ENCODE data around the gene ANKRD37. TPM values are rescaled to one million over a fixed set of nuclear protein-coding genes. Genes with fewer than 3 reads are reported as not detected.

Gene ANKRD37
- total RNA-seq, 4 donors from 2014 or later, result 2.0 to 10.0 (median 7.1) TPM

- intact Hi-C loops (cut with DNase I; ENCODE audit: low total_unique reads) (no loop called here), in situ Hi-C loops (cut with MboI; ENCODE audit: low pct_ligation_motif_present in 1 of 4, low pct_unique_long_range_greater_than_20kb in 1 of 4, low sequenced_read_pairs in 3 of 4) (no loop called here)
- no peaks in the 10 kb centered on the region for H3K27me3 ChIP-seq
- no peak overlapping the region for H3K4me3 ChIP-seq
- H3K27ac ChIP-seq, result no peak overlapping the region
- no peaks in the 10 kb centered on the region for H3K9me3 ChIP-seq
- H3K4me1 ChIP-seq, result peaks cover 0 to 10% (median 6%) of the 10 kb centered on the region in 4 donors
- 75 to 90% methylated on average over 1 of the region's 1 CpG for WGBS, 2 donors (ENCODE audit: low coverage in 1 of 2)
- TF ChIP-seq EP300 (IDR thresholded peaks at IDR 0.05; ENCODE audit: low read depth), result no peak
- no peak for DNase-seq
- H3K36me3 ChIP-seq, result no peaks in the 10 kb centered on the region
These were observed 16.3 kb upstream of the ANKRD37 start for GRCh38 chr4:185380320-185380719.

- no peaks in the 10 kb centered on the region for H3K36me3 ChIP-seq
- no peaks in the 10 kb centered on the region for H3K27me3 ChIP-seq
- H3K27ac ChIP-seq, result no peak overlapping the region
- TF ChIP-seq POLR2A (IDR thresholded peaks at IDR 0.05), result no peak
- no peak for TF ChIP-seq CTCF (IDR thresholded peaks at IDR 0.05)
- no peak for TF ChIP-seq EP300 (IDR thresholded peaks at IDR 0.05; ENCODE audit: low read depth)
- WGBS, 2 donors (ENCODE audit: low coverage in 1 of 2), result 56 to 74% methylated on average over 3 to 4 of the region's 4 CpGs
- no peak for DNase-seq
- H3K4me3 ChIP-seq, result no peak overlapping the region
- H3K4me1 ChIP-seq, result peaks cover 0 to 10% (median 7%) of the 10 kb centered on the region in 4 donors
- in situ Hi-C loops (cut with MboI; ENCODE audit: low pct_ligation_motif_present in 1 of 4, low pct_unique_long_range_greater_than_20kb in 1 of 4, low sequenced_read_pairs in 3 of 4) (no loop called here), intact Hi-C loops (cut with DNase I; ENCODE audit: low total_unique reads) (no loop called here)
- H3K9me3 ChIP-seq, result no peaks in the 10 kb centered on the region
These were observed 15.1 kb upstream of the ANKRD37 start for GRCh38 chr4:185381288-185382196.

- Histone ChIP-seq H3K9me3 (no peaks in the 10 kb centered on the region), H3K36me3 (no peaks in the 10 kb centered on the region), H3K27ac (no peak overlapping the region), H3K4me1 (peaks cover 0 to 10% (median 7%) of the 10 kb centered on the region in 4 donors), H3K27me3 (no peaks in the 10 kb centered on the region), H3K4me3 (no peak overlapping the region)
- no peak for DNase-seq
- no peak for TF ChIP-seq POLR2A (IDR thresholded peaks at IDR 0.05)
- TF ChIP-seq EP300 (IDR thresholded peaks at IDR 0.05; ENCODE audit: low read depth), result no peak
- TF ChIP-seq POLR2AphosphoS5 (IDR thresholded peaks at IDR 0.05), result no peak
- no peak for TF ChIP-seq CTCF (IDR thresholded peaks at IDR 0.05)
- in situ Hi-C loops (cut with MboI; ENCODE audit: low pct_ligation_motif_present in 1 of 4, low pct_unique_long_range_greater_than_20kb in 1 of 4, low sequenced_read_pairs in 3 of 4), result no loop called here
- intact Hi-C loops (cut with DNase I; ENCODE audit: low total_unique reads), result no loop called here
These were observed 13.9 kb upstream of the ANKRD37 start for GRCh38 chr4:185382754-185383153.

- DNase-seq, result peak; percentile 34
- TF ChIP-seq CTCF (IDR thresholded peaks at IDR 0.05) (no peak), EP300 (IDR thresholded peaks at IDR 0.05; ENCODE audit: low read depth) (no peak), POLR2AphosphoS5 (IDR thresholded peaks at IDR 0.05) (peak in 1 of 3 donors; percentile 12)
- Histone ChIP-seq H3K9me3 (no peaks in the 10 kb centered on the region), H3K27me3 (no peaks in the 10 kb centered on the region), H3K27ac (peak overlapping the region in 1 of 4 donors; percentile 14), H3K4me3 (no peak overlapping the region), H3K36me3 (no peaks in the 10 kb centered on the region), H3K4me1 (peaks cover 0 to 10% (median 7%) of the 10 kb centered on the region in 4 donors)
- WGBS, 2 donors (ENCODE audit: low coverage in 1 of 2), result 53% methylated on average over 4 of the region's 4 CpGs; no CpG with 5 or more reads in 1 of the 2 donors
- intact Hi-C loops (cut with DNase I; ENCODE audit: low total_unique reads), result no loop called here
- in situ Hi-C loops (cut with MboI; ENCODE audit: low pct_ligation_motif_present in 1 of 4, low pct_unique_long_range_greater_than_20kb in 1 of 4, low sequenced_read_pairs in 3 of 4), result no loop called here
These were observed 13.2 kb upstream of the ANKRD37 start for GRCh38 chr4:185383451-185383850.

Measured in transverse colon (tissue), 4 donors.